ENCODE measurements around the gene SESTD1. TPM values are rescaled to one million over a fixed set of nuclear protein-coding genes. Genes with fewer than 3 reads are reported as not detected.

Gene SESTD1
- total and polyA plus RNA-seq, 9 of the 15 experiments (the other 6 are each of a cell fraction or from before 2014, with no cell fraction given): 0.32 to 5.6 (median 2.1) TPM

DNA sequence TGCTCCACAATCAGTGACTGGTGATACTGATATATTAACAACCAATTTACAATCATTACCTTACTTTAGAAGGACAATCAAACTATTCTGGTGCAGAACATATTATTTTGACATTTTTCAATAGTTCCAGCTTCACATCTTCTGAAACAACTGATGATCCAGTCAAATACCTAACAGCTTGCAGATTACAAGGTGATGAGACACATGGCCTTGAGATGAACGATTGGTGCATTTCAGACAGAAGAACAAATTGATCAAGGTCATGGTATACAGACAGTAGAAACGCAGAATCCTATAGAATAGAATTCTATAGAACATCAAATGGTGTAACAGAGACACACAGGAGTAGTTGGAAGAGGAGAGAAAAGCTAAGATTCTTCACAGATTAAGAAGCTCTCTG, 24.8 kb downstream of the SESTD1 start:
- 0% methylated on average over 2 of the region's 2 CpGs for WGBS (ENCODE audit: insufficient coverage, low coverage, missing lambda C conversion rate)
- FAIRE-seq: no peak
- BruUV-seq (replicated peaks): no TSS peak
- no peak for DNase-seq (ENCODE audit: extremely low read depth in 1 of 4, low spot score in 3 of 4)
- Histone ChIP-seq H3K9me3 (replicated peaks; ENCODE audit: control insufficient read depth, insufficient read depth, low read depth, low read length) (no peaks in the 10 kb centered on the region), H3K4me2 (ENCODE audit: insufficient read depth, low read length) (no peak overlapping the region), H3K79me2 (ENCODE audit: control insufficient read depth, insufficient read depth, low read length) (no peaks in the 10 kb centered on the region), H2AFZ (ENCODE audit: low read depth, low read length) (no peak overlapping the region), H3K9ac (ENCODE audit: insufficient read depth in 1 of 2, low read depth in 2 of 2, low read length in 2 of 2) (no peak overlapping the region), H3K27ac (ENCODE audit: extremely low read depth, low read depth, low read length) (no peak overlapping the region), H3K27me3 (ENCODE audit: control insufficient read depth in 2 of 2, insufficient read depth in 2 of 2, low read length in 2 of 2) (no peaks in the 10 kb centered on the region), H3K4me3 (no peak overlapping the region), H4K20me1 (replicated peaks; ENCODE audit: control insufficient read depth, insufficient read depth, low read length) (no peaks in the 10 kb centered on the region), H3K4me1 (replicated peaks in 1 of 2; ENCODE audit: control insufficient read depth in 2 of 2, insufficient read depth in 2 of 2, low read length in 2 of 2) (no peaks in the 10 kb centered on the region), H3K9me1 (ENCODE audit: control insufficient read depth, insufficient read depth, low read length) (no peaks in the 10 kb centered on the region), H3K36me3 (ENCODE audit: control insufficient read depth, insufficient read depth, low read length) (no peaks in the 10 kb centered on the region)
- no peak for ATAC-seq
- intact Hi-C loops (cut with micrococcal nuclease): no loop called here
- CTCF ChIA-PET (ENCODE audit: low intra/inter-chr PET ratio): no interaction called here
- in situ Hi-C loops (cut with MboI): no loop called here
- POLR2A ChIA-PET: no interaction called here
- TF ChIP-seq ZNF696 (CRISPR knock-in tag; conservative IDR thresholded peaks at IDR 0.05) (no peak), NFYB (IDR thresholded peaks at IDR 0.05; ENCODE audit: extremely low read depth, insufficient read length) (no peak), POLR2B (IDR thresholded peaks at IDR 0.05; ENCODE audit: low read depth, partially characterized antibody) (no peak), JUN (IDR thresholded peaks at IDR 0.05; ENCODE audit: borderline replicate concordance, low read depth, low read length) (no peak), JUN (CRISPR knock-in tag; IDR thresholded peaks at IDR 0.05; ENCODE audit: borderline replicate concordance) (no peak), EGR1 (conservative IDR thresholded peaks at IDR 0.05) (no peak), ZNF175 (CRISPR knock-in tag; IDR thresholded peaks at IDR 0.05; ENCODE audit: low read depth) (no peak), YBX1 (IDR thresholded peaks at IDR 0.05) (no peak), ELF4 (CRISPR knock-in tag; IDR thresholded peaks at IDR 0.05) (no peak), SRF (CRISPR knock-in tag; IDR thresholded peaks at IDR 0.05) (no peak), MECOM (CRISPR knock-in tag; IDR thresholded peaks at IDR 0.05) (no peak), FOXM1 (IDR thresholded peaks at IDR 0.05; ENCODE audit: low read depth) (no peak), FOXM1 (CRISPR knock-in tag; IDR thresholded peaks at IDR 0.05; ENCODE audit: low read depth) (no peak), EHMT2 (IDR thresholded peaks at IDR 0.05) (no peak)
- TF ChIP-seq, protein P1, sequence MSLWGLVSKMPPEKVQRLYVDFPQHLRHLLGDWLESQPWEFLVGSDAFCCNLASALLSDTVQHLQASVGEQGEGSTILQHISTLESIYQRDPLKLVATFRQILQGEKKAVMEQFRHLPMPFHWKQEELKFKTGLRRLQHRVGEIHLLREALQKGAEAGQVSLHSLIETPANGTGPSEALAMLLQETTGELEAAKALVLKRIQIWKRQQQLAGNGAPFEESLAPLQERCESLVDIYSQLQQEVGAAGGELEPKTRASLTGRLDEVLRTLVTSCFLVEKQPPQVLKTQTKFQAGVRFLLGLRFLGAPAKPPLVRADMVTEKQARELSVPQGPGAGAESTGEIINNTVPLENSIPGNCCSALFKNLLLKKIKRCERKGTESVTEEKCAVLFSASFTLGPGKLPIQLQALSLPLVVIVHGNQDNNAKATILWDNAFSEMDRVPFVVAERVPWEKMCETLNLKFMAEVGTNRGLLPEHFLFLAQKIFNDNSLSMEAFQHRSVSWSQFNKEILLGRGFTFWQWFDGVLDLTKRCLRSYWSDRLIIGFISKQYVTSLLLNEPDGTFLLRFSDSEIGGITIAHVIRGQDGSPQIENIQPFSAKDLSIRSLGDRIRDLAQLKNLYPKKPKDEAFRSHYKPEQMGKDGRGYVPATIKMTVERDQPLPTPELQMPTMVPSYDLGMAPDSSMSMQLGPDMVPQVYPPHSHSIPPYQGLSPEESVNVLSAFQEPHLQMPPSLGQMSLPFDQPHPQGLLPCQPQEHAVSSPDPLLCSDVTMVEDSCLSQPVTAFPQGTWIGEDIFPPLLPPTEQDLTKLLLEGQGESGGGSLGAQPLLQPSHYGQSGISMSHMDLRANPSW (CRISPR knock-in tag; IDR thresholded peaks at IDR 0.05): no peak
- TF ChIP-seq, protein P2, sequence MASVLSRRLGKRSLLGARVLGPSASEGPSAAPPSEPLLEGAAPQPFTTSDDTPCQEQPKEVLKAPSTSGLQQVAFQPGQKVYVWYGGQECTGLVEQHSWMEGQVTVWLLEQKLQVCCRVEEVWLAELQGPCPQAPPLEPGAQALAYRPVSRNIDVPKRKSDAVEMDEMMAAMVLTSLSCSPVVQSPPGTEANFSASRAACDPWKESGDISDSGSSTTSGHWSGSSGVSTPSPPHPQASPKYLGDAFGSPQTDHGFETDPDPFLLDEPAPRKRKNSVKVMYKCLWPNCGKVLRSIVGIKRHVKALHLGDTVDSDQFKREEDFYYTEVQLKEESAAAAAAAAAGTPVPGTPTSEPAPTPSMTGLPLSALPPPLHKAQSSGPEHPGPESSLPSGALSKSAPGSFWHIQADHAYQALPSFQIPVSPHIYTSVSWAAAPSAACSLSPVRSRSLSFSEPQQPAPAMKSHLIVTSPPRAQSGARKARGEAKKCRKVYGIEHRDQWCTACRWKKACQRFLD (CRISPR knock-in tag; IDR thresholded peaks at IDR 0.05): no peak
- TF ChIP-seq, protein P3, sequence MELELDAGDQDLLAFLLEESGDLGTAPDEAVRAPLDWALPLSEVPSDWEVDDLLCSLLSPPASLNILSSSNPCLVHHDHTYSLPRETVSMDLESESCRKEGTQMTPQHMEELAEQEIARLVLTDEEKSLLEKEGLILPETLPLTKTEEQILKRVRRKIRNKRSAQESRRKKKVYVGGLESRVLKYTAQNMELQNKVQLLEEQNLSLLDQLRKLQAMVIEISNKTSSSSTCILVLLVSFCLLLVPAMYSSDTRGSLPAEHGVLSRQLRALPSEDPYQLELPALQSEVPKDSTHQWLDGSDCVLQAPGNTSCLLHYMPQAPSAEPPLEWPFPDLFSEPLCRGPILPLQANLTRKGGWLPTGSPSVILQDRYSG (tag; conservative IDR thresholded peaks at IDR 0.05; ENCODE audit: low read depth): no peak
- TF ChIP-seq, protein P4, sequence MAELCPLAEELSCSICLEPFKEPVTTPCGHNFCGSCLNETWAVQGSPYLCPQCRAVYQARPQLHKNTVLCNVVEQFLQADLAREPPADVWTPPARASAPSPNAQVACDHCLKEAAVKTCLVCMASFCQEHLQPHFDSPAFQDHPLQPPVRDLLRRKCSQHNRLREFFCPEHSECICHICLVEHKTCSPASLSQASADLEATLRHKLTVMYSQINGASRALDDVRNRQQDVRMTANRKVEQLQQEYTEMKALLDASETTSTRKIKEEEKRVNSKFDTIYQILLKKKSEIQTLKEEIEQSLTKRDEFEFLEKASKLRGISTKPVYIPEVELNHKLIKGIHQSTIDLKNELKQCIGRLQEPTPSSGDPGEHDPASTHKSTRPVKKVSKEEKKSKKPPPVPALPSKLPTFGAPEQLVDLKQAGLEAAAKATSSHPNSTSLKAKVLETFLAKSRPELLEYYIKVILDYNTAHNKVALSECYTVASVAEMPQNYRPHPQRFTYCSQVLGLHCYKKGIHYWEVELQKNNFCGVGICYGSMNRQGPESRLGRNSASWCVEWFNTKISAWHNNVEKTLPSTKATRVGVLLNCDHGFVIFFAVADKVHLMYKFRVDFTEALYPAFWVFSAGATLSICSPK (IDR thresholded peaks at IDR 0.05; ENCODE audit: borderline replicate concordance): no peak

All from K562 (cell line).